Activated CD8-positive, alpha-beta memory T cell treated with anti-CD3 and anti-CD28 coated beads, Interleukin-2, amount 50 U/mL, for 24 hours (primary cell): Measurements from ENCODE around the gene COPS3.

Experiments
- DNase-seq: peaks from one replicate; pipeline ENCODE4 v3.0.0-alpha.2; 2020; ENCODE audit errors: extremely low read depth

The COPS3 gene

DNA sequence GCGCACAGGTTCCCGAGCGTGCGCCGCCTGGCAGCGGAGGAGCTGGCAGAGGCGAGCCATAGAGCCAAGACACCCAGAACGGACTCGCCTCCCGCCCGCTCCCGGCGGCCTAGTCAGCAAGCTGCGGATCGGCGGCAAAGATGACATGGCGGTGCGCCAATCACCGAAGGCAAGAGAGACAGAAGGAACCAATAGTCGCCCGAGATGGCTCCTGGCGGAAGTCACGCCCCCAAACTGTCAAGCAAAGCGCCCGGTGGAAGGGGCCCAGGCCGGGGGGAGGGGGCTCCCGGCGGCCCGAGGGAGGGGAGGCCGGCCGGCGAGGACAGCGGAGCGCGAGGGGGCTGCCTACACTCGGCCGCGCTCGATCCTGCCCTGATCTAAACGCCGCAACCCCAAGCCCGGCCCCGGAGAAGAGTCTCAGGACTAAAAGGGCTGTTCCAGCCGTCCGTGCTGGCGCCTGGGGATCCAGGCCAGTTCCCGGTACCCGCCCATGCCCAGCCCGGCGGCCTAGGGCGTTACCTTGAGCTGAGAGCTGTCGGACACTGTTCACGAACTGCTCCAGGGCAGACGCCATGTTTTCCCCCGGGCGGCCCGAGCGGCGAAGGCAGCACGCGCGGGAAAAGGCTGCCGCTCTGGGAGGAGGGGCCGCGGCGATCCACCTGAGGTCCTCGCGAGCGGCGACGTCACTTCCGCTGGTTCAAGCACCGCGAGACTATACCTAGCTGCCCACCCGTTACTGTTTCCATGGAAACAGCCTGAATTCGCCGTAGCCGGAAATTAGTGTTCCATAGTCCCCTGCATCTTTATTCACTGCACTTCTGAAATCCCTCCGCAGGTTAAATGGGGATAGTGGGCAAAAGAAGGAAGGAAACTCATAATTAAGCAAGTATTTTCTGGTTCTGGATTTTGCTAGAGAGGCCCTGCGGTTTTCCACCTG is at the start of gene COPS3:
TSS of gene COPS3 (minus strand) at position 634 of the 937 bp plus-strand sequence. CDS start at position 574, 60 bp downstream.
- peak; percentile 91 for DNase-seq

DNA sequence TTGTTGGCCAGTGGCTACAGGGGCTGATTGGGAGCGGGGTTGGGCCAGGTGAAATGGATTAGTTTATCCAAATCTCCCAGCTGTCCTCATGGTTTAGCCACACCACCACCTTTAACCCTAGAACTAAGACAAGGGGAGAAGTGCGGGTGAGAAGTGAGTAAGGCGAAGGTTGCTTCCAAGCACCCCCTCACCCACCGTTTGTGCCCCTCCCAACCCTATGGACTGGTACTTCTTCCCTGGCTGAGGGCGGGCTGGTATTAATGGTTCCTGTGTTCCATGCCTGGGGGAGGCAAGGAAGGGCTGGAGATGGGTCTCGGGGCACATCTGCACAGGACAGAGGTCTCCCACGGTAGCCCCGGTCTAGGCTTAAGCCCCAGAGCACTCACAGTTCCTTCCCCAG is 47.2 kb upstream of the COPS3 start:
- no peak for DNase-seq

DNA sequence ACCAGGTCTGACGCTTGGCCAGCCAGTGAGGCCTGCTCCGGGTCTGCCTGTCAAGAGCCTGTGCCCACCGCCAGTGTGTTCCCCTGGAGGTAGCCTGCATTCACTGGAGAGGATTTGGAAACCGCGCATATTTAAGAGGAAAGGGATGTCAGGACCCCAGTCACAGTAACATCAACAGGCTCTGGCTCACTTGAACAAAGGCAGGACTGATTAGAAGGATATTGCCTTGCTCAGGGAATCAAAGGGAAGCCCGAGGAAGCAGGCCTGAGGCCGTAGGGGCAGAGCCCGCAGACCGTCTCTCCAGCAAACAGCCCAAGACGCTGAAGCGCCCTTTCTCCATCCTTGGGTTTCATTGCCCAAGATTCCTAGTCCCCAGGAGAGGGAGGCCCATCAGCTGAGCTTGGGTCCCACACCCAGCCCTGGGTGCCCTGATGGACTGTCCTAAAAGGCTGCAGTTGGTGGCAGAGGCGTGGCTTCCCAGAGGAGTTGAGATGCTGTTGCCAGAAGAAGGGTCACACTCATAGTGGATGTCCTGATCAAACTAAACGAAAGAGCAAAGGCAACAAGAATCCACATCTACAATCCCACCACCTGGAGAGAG is 45.3 kb upstream of the COPS3 start:
- DNase-seq, result no peak

DNA sequence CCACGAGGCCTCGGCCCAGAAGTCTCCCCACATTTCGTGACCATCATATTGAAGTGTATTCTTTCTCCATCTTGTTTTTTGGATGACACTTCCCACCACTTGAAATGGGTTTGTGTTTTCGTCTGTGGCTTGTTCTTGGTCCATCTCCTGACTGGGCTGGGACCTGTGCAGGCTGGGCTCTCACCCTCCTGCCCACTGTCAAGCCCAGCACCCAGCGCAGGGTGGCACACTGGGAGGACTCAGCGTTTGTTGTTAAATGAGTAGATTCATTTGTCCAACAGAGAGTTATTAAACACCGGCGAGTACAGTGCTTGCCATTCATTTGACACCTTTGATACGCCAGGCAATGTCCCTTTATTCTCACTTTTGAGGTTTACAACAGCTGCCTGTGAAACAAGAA is 44.8 kb upstream of the COPS3 start:
- DNase-seq, result no peak

DNA sequence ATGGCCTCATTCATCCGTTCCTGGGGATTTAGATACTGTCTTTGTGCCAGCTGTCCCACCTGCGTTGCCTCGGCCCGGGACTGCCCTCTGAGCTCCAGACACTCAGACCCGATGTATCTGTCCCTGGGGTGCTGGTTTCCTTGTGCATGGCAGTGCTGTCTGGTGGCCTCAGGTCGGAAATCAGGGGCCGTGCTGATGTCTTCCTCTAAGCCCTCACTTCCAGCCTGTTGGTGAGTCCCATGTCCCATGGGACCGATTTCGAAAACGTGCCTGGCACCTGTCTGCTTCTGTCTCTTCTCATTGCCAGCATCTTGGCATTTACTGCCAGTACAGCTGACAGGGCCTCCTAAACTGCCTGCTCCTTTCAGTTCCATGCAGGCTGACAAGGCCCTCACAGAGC is 44.2 kb upstream of the COPS3 start:
- no peak for DNase-seq

DNA sequence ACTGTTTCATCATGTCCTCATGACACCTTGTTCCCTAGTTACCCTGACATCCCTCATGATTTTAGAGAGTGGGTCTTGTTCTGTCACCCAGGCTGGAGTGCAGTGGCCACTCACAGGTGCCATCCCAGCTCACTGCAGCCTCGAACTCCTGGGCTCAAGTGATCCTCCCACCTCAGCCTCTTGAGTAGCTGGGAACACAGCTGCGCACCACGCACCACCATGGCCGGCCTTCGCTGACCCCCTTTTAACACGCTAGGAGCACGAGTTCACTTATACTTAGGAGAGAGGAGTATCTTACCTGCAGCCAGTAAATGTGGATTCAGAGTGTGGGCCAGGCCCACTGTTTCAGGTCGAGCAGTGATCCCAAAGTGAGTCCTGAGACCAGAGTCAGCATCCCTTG is 43.6 kb upstream of the COPS3 start:
- no peak for DNase-seq

DNA sequence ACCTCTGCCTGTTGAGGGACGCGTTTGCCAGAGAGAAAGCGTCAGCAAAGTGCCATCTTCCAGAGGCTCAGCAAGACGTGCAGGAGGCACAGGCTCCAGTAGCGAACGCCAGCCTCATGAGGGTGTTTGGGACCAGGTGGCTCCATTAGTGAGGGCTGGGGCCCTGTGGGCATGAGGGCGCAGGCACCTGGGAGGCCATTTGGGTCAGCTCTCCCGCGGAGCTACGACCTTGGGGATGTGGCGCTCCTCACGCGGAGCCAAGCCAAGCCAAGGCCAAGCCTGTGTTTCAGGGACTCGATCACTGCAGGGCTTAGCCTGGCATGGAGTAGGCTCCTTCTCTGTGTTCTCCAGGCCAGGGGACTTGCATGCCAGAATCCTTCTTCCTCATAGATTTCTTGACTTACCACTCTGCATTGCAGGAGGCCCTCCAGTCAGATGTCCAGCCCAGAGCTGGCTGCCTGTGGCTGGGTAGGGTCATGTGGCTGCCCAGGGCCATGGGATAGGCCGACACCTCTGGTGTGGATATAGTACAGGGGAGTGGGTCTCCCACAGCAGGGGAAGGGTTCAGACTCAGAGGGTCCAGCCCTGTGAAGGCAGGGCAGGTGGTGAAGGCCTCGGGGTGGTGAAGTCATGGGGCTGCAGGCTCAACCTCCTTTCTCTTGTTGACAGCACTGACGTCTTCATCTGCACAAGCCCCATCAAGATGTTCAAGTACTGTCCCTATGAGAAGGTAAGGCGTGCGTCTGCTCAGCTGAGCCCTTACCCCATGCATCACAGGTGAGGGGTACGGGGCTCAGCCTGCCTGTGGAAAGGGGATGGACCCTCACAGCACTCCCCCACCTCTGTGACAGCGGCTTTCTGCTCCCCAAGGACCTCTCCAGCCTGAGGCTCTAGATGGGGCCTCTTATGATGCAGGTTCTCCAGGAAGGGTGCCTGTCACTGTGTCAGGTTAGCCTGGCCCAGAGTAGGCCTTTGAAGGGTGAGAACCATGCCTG is 41.8 kb upstream of the COPS3 start:
- no peak for DNase-seq

DNA sequence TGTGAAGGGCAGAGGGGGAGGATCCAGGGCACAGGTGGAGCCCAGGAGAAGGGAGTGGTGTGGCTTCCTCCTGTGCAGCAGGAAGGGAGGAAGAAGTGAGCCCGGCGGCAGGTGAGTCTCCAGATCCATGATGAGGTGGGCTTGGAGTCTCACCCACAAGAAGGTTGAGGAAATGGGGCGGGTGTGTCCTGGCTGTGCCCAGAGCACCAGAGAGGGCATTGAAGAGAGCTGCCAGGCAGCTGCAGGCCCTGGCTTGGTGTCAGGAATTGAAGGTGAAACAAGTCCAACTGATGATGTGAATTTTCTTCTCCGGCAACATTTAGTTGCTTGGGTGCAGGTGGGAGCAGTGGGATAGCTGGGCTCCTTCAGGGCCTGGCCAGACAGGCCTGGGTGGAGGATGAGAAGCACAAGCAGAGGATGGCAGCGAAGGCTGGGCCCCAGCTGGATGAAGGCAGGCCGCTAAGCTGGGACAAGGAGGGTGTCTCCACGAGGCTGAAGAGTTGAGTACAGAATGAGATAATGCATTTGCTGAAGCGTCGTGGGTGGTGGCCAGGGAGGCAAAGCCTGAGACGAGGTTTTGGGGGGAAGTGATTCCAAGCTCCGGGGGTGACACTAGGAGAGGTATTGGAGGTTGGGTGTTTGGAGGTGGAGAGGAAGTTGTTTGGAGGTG is 40.4 kb upstream of the COPS3 start:
- no peak for DNase-seq

DNA sequence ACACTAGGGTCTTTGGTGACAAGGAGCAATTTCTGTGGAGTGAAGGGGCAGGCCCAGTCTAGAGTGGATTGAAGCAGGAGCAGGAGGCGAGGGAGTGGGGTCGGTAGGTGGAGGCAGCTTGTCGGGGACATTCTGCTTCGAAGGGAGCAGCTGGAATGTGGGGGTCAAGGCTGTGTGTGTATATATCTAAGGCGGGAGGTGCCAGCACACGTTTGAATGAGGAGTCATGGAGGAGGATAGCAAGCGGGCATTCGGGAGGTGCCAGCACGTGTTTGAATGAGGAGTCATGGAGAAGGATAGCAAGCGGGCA is 39.8 kb upstream of the COPS3 start:
- no peak for DNase-seq

DNA sequence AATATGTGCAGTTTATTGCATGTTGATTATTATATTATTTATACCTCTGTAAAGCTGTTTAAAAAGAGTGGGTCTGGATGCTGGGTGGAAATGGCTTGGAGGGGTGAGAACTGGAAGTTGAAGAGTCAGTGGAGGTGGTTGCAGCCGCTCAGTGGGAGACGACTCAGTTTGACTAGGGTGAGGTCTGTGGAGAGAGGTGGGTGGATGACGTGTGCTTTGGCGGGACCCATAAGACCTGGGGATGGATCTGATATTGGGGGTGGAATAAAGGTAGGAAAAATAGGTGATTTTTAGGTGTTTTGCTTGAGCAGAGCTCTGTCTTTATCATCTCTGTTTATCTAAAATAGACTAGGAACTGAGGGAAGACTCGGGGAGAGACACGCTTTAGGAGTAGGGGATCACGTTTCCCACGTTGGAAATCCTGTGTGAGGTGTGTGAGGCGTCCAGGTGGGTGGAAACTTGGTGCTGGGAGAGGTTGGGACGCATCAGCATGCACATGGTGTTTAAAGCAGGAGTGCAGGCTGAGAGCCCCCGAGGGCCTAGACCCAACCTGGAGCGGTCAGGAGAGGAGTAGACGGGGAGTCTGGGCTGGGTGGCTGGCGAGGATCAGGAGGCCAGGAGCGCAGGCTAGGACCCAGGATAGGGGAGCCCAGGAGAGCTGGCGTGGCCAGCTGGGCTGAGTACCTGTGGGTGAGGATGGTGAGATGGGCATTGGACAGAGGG is 39.3 kb upstream of the COPS3 start:
- DNase-seq, result no peak

DNA sequence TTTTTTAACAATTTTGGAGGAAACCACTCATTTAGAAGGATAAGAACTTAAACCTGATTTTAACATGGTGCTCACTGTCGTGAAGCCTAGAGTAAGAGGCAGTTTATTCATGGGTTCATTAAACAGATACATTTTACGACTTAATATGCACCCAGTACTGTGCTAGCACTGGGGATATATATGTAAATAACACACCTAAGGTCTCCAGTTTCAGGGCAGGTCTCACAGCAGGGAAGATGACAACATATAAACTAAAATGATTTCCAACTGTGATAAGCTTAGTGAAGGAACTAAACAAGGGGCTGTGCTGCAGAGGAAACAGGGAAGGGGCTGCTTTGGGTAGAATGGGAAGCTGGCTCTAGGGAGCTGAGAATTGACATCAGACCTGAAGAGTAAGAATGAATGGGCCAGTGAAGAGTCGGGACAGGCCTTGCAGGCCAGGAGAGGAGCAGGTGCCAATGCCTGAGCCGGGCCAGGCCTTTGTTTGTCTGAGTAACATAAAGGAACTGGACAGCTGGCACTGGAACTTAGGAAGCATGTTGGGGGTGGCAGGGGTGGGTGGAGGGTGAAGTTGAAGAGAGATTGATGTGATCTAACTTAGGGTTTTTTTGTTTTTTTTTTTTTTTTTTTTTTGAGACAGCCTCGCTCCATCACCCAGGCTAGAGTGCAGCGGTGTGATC is 34.2 kb upstream of the COPS3 start:
- DNase-seq, result no peak

DNA sequence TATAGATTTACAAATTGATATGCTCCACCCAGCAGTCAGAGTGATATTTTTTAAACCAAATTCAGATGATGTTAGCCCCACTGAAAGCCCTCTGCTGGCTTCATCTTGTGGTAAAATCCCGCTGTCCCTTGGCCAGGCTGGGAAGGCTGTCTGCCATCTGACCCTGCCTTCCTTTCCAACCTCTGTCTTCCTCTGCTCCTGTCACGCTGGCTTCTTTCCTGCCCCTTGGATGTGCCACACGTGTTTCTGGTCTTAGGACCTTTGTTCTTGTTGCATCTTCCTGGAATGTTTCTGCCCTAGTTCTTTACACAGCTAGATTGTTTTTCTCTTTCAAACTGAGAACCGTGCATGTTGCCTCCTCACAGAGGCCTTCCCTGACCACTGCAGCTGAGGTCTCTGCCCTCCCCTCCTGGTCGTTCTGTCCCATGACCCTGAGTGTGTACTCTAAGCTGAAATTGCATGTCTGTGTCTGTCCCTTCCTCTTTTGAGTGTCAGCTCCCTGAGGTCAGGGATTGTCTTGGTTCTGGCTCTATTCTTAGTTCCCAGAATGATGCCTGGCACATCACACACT is 33.5 kb upstream of the COPS3 start:
- no peak for DNase-seq

DNA sequence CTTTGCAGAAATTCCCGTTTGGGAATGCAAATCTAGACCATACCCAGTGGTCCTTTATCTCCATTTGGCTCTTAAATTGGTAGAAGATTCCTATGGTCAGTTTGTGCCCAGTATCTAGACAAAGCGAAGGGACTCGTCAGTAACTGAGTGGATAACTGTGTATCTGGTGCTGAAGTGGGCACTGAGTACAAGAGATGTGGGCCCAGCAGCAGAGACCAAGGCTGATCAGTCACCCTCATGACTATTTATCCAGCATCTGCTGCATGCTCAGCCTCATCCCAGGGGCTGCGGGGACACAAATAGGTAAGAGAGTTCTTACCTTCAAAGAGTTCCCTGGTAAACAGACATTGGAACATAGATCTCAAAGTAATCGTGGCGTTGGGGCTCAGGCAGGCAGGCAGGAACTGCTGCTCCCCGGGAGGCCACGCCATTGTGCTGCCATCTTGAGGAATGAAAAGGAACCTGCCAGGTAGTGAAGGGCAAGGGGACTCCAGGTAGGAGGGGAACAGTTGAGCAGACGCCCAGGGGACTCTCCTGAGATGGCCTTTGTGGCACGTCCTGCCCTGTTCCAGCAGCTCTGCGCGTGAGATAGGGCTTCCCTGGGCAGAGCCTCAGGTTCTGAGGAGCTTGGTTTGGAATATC is 32.4 kb upstream of the COPS3 start:
- DNase-seq, result peak; percentile 42

DNA sequence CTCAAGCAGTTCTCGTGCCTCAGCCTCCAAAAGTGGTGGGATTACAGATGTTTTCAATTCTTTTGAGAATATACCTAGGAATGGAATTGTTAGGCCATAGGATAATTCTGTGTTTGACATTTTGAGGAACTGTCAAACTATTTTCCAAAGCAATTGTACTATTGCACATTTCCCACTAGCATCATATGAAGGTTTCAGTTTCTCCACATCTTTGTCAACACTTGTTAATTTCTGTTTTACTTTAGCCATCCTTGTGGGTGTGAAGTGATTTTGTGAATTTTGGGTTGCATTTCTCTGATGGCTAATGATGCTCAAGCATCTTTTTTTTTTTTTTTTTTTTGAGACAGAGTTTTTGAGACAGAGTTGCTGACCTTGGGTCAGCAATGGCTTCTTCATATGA is 28.3 kb upstream of the COPS3 start:
- DNase-seq, result no peak

DNA sequence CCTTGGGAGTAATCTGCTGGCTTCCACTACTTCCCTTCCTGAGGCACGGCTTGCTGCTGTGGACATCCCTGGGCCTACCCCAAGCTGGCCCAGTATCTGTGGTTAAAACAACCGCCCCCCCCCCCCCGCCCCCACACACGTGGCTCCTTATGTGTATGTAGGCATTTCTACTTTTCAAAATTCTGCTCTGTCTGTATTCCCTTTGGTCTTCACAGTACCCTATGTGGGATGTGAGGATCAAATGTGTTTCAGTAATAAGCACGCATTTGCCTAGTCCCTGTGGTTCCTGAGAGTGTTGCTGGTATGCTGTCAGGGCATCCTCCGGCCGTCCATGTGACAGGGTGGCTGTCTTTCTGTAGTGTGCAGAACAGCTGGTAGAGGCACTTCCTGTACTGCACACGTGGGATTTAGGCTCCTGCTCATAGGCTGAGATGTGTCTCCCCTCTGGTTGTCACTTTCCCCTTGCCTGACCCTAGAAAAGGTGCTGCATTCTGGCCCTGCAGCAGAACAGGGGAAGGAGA is 24.3 kb upstream of the COPS3 start:
- no peak for DNase-seq

DNA sequence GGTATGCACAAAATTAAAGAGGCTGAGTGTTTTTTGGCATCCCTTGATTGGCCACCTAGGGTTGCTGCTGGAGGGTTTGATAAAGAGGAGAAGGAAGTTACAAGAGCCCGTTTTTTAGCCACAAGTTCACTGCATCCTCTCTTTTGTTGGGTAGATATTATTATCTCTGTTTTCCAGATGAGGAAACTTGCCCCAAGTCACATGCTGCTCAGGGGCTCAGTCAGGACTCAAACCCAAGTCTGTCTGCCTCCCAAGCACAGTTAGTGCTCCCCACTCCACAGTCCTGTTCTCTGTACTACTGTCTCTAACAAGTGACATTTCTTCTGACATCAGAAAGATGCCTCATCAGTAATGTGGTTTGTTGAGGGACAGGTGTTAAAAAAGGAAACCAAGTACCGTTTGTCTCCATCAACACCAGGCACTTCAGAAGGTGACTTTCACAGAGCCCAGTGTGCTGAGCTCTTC is 23.5 kb upstream of the COPS3 start:
- DNase-seq, result no peak

DNA sequence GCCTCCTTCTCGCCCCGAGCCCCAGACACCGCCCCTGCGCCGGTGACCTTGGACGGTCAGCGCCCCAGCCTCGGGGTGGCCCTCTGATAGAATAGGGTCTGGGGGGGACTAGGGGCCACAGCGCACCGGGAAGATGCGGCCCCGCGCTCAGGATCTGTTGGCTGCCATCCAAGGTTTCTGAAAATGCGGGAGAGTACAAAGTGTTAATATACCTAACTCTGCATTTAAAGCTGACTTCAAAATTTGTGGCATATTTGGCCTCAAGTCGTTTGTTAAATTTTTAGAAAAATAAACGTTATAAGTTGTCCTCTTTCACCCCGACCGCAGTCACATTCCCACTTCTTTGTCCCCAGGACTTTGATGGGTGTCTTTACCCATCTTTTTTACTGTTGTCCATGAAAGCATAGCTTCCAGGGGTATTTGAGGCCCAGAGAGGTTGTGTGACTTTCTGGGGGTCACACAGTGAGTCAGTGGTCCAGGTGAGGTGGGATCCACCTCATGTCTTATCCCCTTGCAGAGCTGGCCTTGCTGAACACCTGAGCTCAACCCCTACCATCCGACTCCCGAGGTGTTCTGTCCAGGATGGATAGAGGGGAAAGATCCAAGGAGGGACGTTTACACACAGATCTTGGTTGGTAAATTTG is 22.9 kb upstream of the COPS3 start:
- DNase-seq, result no peak

DNA sequence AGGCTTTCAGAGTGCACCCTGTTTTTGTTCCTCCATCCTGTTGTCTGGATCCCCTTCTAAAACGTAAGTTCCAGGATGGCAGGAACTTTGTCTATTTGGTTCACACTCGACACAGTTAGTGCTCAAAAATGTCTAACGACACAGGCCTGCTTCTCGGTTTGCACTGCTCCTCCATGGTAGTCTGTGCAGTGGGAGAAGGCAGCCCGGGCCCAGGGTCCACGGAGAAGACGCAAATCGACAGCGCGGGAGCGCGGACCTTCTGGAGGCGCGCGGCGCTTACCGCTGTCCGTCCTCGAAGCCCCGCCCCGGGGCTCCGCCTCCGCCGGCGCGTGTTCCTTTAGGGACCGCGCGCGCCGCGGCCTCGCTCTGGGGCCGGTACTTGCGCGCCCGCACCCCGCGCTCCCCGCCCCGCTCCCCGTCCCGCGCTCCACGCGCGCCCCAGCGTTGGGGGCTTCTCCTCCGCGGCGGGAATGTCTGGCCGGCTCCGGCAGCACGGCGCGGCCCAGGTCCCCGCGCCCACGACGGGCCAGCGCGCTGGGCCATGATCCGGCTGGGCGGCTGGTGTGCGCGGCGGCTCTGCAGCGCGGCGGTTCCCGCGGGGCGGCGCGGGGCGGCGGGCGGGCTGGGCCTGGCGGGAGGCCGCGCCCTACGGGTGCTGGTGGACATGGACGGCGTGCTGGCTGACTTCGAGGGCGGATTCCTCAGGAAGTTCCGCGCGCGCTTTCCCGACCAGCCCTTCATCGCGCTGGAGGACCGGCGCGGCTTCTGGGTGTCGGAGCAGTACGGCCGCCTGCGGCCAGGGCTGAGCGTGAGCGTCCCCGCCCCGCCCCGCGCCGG is 22.2 kb upstream of the COPS3 start, which contains the start of gene NT5M:
TSS of gene NT5M (plus strand) at position 364 of the 837 bp plus-strand sequence. CDS start at position 542, 178 bp downstream.
- DNase-seq, result no peak
